Neutrophil (primary cell): Measurements from ENCODE around the gene GOLGA8M.
"Not testable (repeated sequence)": the region's sequence is repeated elsewhere in the genome, so short reads cannot be mapped to it uniquely, and the experiment has no call there.

ENCODE experiments used
- H3K27ac ChIP-seq: fragments of 200-600 bp; sonication (generic); 2 replicates; pipeline ENCODE4 v1.5.1; 2016; ENCODE audit warnings: mild to moderate bottlenecking, moderate library complexity
- H3K27me3 ChIP-seq: fragments of 200-600 bp; sonication (generic); 2 replicates; pipeline ENCODE4 v1.6.0; 2016; ENCODE audit warnings: mild to moderate bottlenecking
- H3K36me3 ChIP-seq: fragments of 200-600 bp; sonication (generic); 2 replicates; pipeline ENCODE4 v1.5.1; 2017
- H3K4me1 ChIP-seq, 2 experiments: fragments of 200-600 bp in 1 of 2; sonication (generic) in 1 of 2; 1 replicate in 1 of 2; 2 replicates in 1 of 2; pipeline versions ENCODE4 v1.5.1 to v1.6.1; 2013 to 2016; ENCODE audit warnings: low read depth in 1 of 2, low read length in 1 of 2, mild to moderate bottlenecking in 1 of 2, moderate library complexity in 1 of 2; ENCODE audit not compliant: control insufficient read depth in 1 of 2, insufficient read depth in 1 of 2
- H3K4me3 ChIP-seq, 2 experiments: fragments of 200-600 bp in 1 of 2; sonication (generic) in 1 of 2; 1 replicate in 1 of 2; 2 replicates in 1 of 2; pipeline ENCODE4 v1.5.1; 2013 to 2016; ENCODE audit warnings: low read depth in 1 of 2, low read length in 1 of 2, mild to moderate bottlenecking in 1 of 2, moderate library complexity in 1 of 2
- H3K9me3 ChIP-seq: fragments of 200-600 bp; sonication (generic); 2 replicates; pipeline ENCODE4 v1.5.1; 2016
- CTCF ChIP-seq: fragments of 200-600 bp; sonication (generic); IDR thresholded peaks from 2 replicates; pipeline ENCODE4 v1.5.1; 2016; ENCODE audit warnings: antibody characterized with exemption

GOLGA8M gene

GRCh38 chr15:28712270-28712669, at the start of gene GOLGA8M:
Gene GOLGA8M, minus strand, starts transcription at chr15:28712421. Its CDS starts 98 bp downstream, at chr15:28712323.
- H3K4me1 ChIP-seq, H3K36me3 ChIP-seq: not testable (repeated sequence)

GRCh38 chr15:28742890-28743289, 30.7 kb upstream of the GOLGA8M start:
- not testable (repeated sequence) for H3K27me3 ChIP-seq, H3K27ac ChIP-seq, H3K36me3 ChIP-seq, H3K9me3 ChIP-seq, H3K4me3 ChIP-seq, H3K4me1 ChIP-seq

More at GRCh38 chr15:28712270-28712669, at the start of gene GOLGA8M:
- not testable (repeated sequence) for H3K9me3 ChIP-seq, H3K27ac ChIP-seq, H3K4me3 ChIP-seq, H3K27me3 ChIP-seq

GRCh38 chr15:28738590-28739292, 26.5 kb upstream of the GOLGA8M start:
- H3K9me3 ChIP-seq, H3K27me3 ChIP-seq, H3K36me3 ChIP-seq, H3K4me3 ChIP-seq, H3K4me1 ChIP-seq: not testable (repeated sequence)
- H3K27ac ChIP-seq, result peak overlapping the region; percentile 66

- H3K4me1 ChIP-seq, H3K27me3 ChIP-seq, H3K9me3 ChIP-seq, H3K36me3 ChIP-seq: not testable (repeated sequence)
- Histone ChIP-seq H3K4me3 (peak overlapping the region in 1 of 2 experiments; percentile 17), H3K27ac (peak overlapping the region; percentile 71)
Observed at GRCh38 chr15:28738200-28738561, 26.0 kb upstream of the GOLGA8M start.

- H3K4me1 ChIP-seq, H3K36me3 ChIP-seq, H3K27me3 ChIP-seq, H3K9me3 ChIP-seq: not testable (repeated sequence)
- H3K4me3 ChIP-seq, result peak overlapping the region; percentile 25 to 44
- peak overlapping the region; percentile 71 for H3K27ac ChIP-seq
Observed at GRCh38 chr15:28737521-28738199, 25.4 kb upstream of the GOLGA8M start.

GRCh38 chr15:28728061-28728460, 15.8 kb upstream of the GOLGA8M start:
- H3K4me3 ChIP-seq, H3K27me3 ChIP-seq, H3K36me3 ChIP-seq, H3K27ac ChIP-seq, H3K4me1 ChIP-seq, H3K9me3 ChIP-seq: not testable (repeated sequence)

GRCh38 chr15:28727026-28727425, 14.8 kb upstream of the GOLGA8M start:
- not testable (repeated sequence) for H3K4me3 ChIP-seq, H3K4me1 ChIP-seq, H3K27me3 ChIP-seq, H3K9me3 ChIP-seq, H3K36me3 ChIP-seq, H3K27ac ChIP-seq

- no peak for TF ChIP-seq CTCF
- no peak overlapping the region for H3K27ac ChIP-seq
- H3K4me3 ChIP-seq, result no peak overlapping the region
- no peaks in the 10 kb centered on the region for H3K9me3 ChIP-seq
- H3K27me3 ChIP-seq, result no peaks in the 10 kb centered on the region
- no peaks in the 10 kb centered on the region for H3K4me1 ChIP-seq
- no peaks in the 10 kb centered on the region for H3K36me3 ChIP-seq
Observed at GRCh38 chr15:28726102-28726501, 13.9 kb upstream of the GOLGA8M start.

- Histone ChIP-seq H3K36me3 (no peaks in the 10 kb centered on the region), H3K27me3 (no peaks in the 10 kb centered on the region), H3K27ac (no peak overlapping the region), H3K4me1 (no peaks in the 10 kb centered on the region), H3K4me3 (no peak overlapping the region), H3K9me3 (no peaks in the 10 kb centered on the region)
- no peak for TF ChIP-seq CTCF
Observed at GRCh38 chr15:28725556-28725955, 13.3 kb upstream of the GOLGA8M start.

- H3K4me1 ChIP-seq, H3K4me3 ChIP-seq: not testable (repeated sequence)
Observed at GRCh38 chr15:28723986-28724385, 11.8 kb upstream of the GOLGA8M start.

GRCh38 chr15:28719626-28720025, 7.4 kb upstream of the GOLGA8M start:
- not testable (repeated sequence) for H3K27me3 ChIP-seq, H3K36me3 ChIP-seq, H3K27ac ChIP-seq, H3K4me1 ChIP-seq, H3K4me3 ChIP-seq, H3K9me3 ChIP-seq

More at GRCh38 chr15:28723986-28724385, 11.8 kb upstream of the GOLGA8M start:
- H3K9me3 ChIP-seq, H3K27me3 ChIP-seq, H3K27ac ChIP-seq, H3K36me3 ChIP-seq: not testable (repeated sequence)

- H3K4me3 ChIP-seq, H3K27ac ChIP-seq, H3K27me3 ChIP-seq, H3K4me1 ChIP-seq, H3K9me3 ChIP-seq, H3K36me3 ChIP-seq: not testable (repeated sequence)
Observed at GRCh38 chr15:28718576-28718975, 6.4 kb upstream of the GOLGA8M start.
